Uterus (tissue), 4 donors: ENCODE results near the gene EDRF1. TPM values are rescaled to one million over a fixed set of nuclear protein-coding genes. Genes with fewer than 3 reads are reported as not detected.

Experiments
- DNase-seq, 2 donors: peaks; one replicate each; pipeline ENCODE4 v3.0.0-alpha.2; 2019 to 2020
- H3K27ac ChIP-seq, 2 donors: fragments of 200-600 bp; sonication (generic); 1 replicate in 1 of 2; 2 replicates in 1 of 2; pipeline ENCODE4 v1.5.1; 2016 to 2018
- H3K27me3 ChIP-seq, 2 donors: fragments of 200-600 bp; sonication (generic); one replicate each; pipeline ENCODE4 v1.5.1; 2018 to 2019; ENCODE audit warnings: control low read depth in 1 of 2
- H3K36me3 ChIP-seq, 2 donors: fragments of 200-600 bp; sonication (generic); one replicate each; pipeline ENCODE4 v1.5.1; 2019; ENCODE audit warnings: control low read depth in 1 of 2
- H3K4me1 ChIP-seq, 2 donors: fragments of 200-600 bp; sonication (generic); one replicate each; pipeline ENCODE4 v1.5.1; 2018 to 2019; ENCODE audit warnings: control low read depth in 1 of 2
- H3K4me3 ChIP-seq, 2 donors: fragments of 200-600 bp; sonication (generic); 1 replicate in 1 of 2; 2 replicates in 1 of 2; pipeline ENCODE4 v1.5.1; 2018 to 2019; ENCODE audit warnings: mild to moderate bottlenecking in 1 of 2
- H3K9me3 ChIP-seq, 2 donors: fragments of 200-600 bp; sonication (generic); one replicate each; pipeline ENCODE4 v1.5.1; 2019; ENCODE audit warnings: control low read depth in 1 of 2
- CTCF ChIP-seq, 4 experiments: fragments of 200-600 bp in 2 of 4; fragments of 450-650 bp in 2 of 4; sonication (generic) in 2 of 4; IDR thresholded peaks; one replicate each; pipeline ENCODE4 v1.5.1; 2016 to 2019; ENCODE audit warnings: antibody characterized with exemption in 4 of 4, mild to moderate bottlenecking in 2 of 4, moderate library complexity in 1 of 4
- POLR2A ChIP-seq, 2 donors: fragments of 450-650 bp; IDR thresholded peaks; one replicate each; pipeline ENCODE4 v1.6.1; 2016; ENCODE audit warnings: antibody characterized with exemption in 2 of 2, mild to moderate bottlenecking in 1 of 2, moderate library complexity in 1 of 2
- intact Hi-C: fragments of 100-400 bp; cut with DNase I; formaldehyde crosslinking; loops from one replicate; pipeline ENCODE4 v1.15.1; 2023; ENCODE audit warnings: low total_unique reads
- total RNA-seq, 4 donors: library from RNA; depleted of rRNA in 3 of 4; stranded (reverse); fragments of >200 nt in 3 of 4; gene quantifications; one replicate each; pipeline versions ENCODE4 v1.1.0 to v1.2.4, GENCODE V29; 2014 to 2023
- donor health status: DM: yes; HTN: yes; CAD: no.

The EDRF1 gene
- total RNA-seq, 4 donors from 2014 or later: 26.2 to 79.2 (median 47.9) TPM

DNA sequence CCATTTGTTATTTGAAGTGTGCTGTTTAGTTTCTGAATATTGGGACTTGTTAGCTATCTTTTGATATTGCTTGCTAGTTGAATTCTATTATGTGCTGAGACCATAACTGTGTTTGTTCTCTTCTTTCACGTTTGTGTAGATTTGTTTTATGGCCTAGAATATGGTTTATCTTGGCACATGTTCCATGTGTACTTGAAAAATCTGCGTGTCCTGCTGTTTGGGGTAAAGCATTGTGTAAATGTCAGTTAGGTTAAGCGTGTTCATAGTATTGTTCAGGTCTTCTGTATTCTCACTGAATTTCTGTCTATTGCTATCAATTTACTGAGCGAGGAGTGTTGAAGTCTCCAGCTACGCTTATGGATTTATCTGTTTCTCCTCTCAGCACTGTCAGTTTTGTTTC is 36.7 kb downstream of the EDRF1 start:
- no peaks in the 10 kb centered on the region for H3K27me3 ChIP-seq
- TF ChIP-seq POLR2A (IDR thresholded peaks at IDR 0.05) (no peak), CTCF (IDR thresholded peaks at IDR 0.05) (no peak)
- H3K4me3 ChIP-seq: no peak overlapping the region

GRCh38 chr10:125756853-125757487 is 37.5 kb downstream of the EDRF1 start:
- Histone ChIP-seq H3K4me3 (no peak overlapping the region), H3K27ac (no peak overlapping the region), H3K27me3 (no peaks in the 10 kb centered on the region), H3K4me1 (no peaks in the 10 kb centered on the region), H3K9me3 (no peaks in the 10 kb centered on the region), H3K36me3 (no peaks in the 10 kb centered on the region)
- intact Hi-C loops: no loop called here
- TF ChIP-seq POLR2A (IDR thresholded peaks at IDR 0.05) (no peak), CTCF (IDR thresholded peaks at IDR 0.05) (no peak)
- DNase-seq: no peak

More for the DNA sequence above, 36.7 kb downstream of the EDRF1 start:
- no peaks in the 10 kb centered on the region for H3K36me3 ChIP-seq
- no peak overlapping the region for H3K27ac ChIP-seq
- DNase-seq: no peak
- no peaks in the 10 kb centered on the region for H3K9me3 ChIP-seq
- intact Hi-C loops: no loop called here
- H3K4me1 ChIP-seq: no peaks in the 10 kb centered on the region

DNA sequence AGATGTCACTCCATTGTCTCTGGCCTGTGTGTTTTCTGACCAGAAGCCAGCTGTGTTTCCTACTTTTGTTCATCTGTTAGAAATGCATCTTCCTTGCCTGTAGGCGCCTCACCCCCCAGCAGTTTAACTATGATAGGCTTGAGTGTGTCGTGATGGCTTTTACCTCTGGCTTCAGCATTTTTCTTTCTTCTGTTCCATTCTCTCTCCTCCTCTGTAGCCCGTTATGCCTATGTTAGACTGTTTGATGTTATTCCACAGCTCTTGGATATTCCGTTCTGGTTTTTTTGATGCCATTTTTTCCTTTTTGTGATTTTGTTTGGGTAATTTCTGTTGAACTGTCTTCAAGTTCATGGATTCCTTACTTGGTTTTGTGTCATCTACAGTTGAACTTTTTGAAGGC is 38.2 kb downstream of the EDRF1 start:
- no peaks in the 10 kb centered on the region for H3K36me3 ChIP-seq
- H3K9me3 ChIP-seq: no peaks in the 10 kb centered on the region
- no peaks in the 10 kb centered on the region for H3K27me3 ChIP-seq
- DNase-seq: no peak
- TF ChIP-seq CTCF (IDR thresholded peaks at IDR 0.05) (no peak), POLR2A (IDR thresholded peaks at IDR 0.05) (no peak)
- no peak overlapping the region for H3K27ac ChIP-seq
- intact Hi-C loops: no loop called here
- no peak overlapping the region for H3K4me3 ChIP-seq
- no peaks in the 10 kb centered on the region for H3K4me1 ChIP-seq

GRCh38 chr10:125761961-125762360 is 42.5 kb downstream of the EDRF1 start:
- TF ChIP-seq POLR2A (IDR thresholded peaks at IDR 0.05) (no peak), CTCF (IDR thresholded peaks at IDR 0.05) (no peak)
- no peak for DNase-seq
- H3K27me3 ChIP-seq: no peaks in the 10 kb centered on the region

GRCh38 chr10:125762692-125763648 is 43.5 kb downstream of the EDRF1 start:
- intact Hi-C loops: no loop called here
- no peak for DNase-seq
- no peaks in the 10 kb centered on the region for H3K27me3 ChIP-seq
- H3K9me3 ChIP-seq: no peaks in the 10 kb centered on the region
- no peaks in the 10 kb centered on the region for H3K4me1 ChIP-seq
- TF ChIP-seq POLR2A (IDR thresholded peaks at IDR 0.05) (no peak), CTCF (IDR thresholded peaks at IDR 0.05) (no peak)
- H3K36me3 ChIP-seq: no peaks in the 10 kb centered on the region
- H3K27ac ChIP-seq: no peak overlapping the region
- no peak overlapping the region for H3K4me3 ChIP-seq

More at GRCh38 chr10:125761961-125762360, 42.5 kb downstream of the EDRF1 start:
- Histone ChIP-seq H3K4me1 (no peaks in the 10 kb centered on the region), H3K9me3 (no peaks in the 10 kb centered on the region), H3K36me3 (no peaks in the 10 kb centered on the region), H3K4me3 (no peak overlapping the region), H3K27ac (no peak overlapping the region)
- intact Hi-C loops: no loop called here
